ENCODE results near the gene CD302. TPM values are rescaled to one million over a fixed set of nuclear protein-coding genes. Genes with fewer than 3 reads are reported as not detected.
A peak's percentile ranks its signal among the peaks of the same experiment; 100 is the strongest.
"Not testable (repeated sequence)": the region's sequence is repeated elsewhere in the genome, so short reads cannot be mapped to it uniquely, and the experiment has no call there.

Gene CD302
- total RNA-seq, 1 donor from 2014 or later: 5.6 TPM

- DNase-seq (ENCODE audit: low read depth in 2 of 2): no peak
Observed at GRCh38 chr2:159755014-159755413, 43.0 kb downstream of the CD302 start.

GRCh38 chr2:159753797-159754196, 44.2 kb downstream of the CD302 start:
- DNase-seq (ENCODE audit: low read depth in 2 of 2): no peak

- DNase-seq (ENCODE audit: low read depth in 2 of 2): no peak
Observed at GRCh38 chr2:159750873-159751272, 47.1 kb downstream of the CD302 start.

GRCh38 chr2:159748089-159748488, 49.9 kb downstream of the CD302 start:
- no peak for DNase-seq (ENCODE audit: low read depth in 2 of 2)

GRCh38 chr2:159745237-159745636, 52.8 kb downstream of the CD302 start:
- DNase-seq (ENCODE audit: low read depth in 2 of 2): not testable (repeated sequence)

- peak; percentile 18 to 76 for DNase-seq (ENCODE audit: low read depth in 2 of 2)
Observed at GRCh38 chr2:159744363-159744762, 53.6 kb downstream of the CD302 start.

- no peak for DNase-seq (ENCODE audit: low read depth in 2 of 2)
Observed at GRCh38 chr2:159742846-159743245, 55.2 kb downstream of the CD302 start.

GRCh38 chr2:159738509-159739390, 59.3 kb downstream of the CD302 start:
- no peak for DNase-seq (ENCODE audit: low read depth in 2 of 2)

- DNase-seq (ENCODE audit: low read depth in 2 of 2): no peak
Observed at GRCh38 chr2:159737917-159738296, 60.1 kb downstream of the CD302 start.

GRCh38 chr2:159737292-159737916, 60.6 kb downstream of the CD302 start:
- DNase-seq (ENCODE audit: low read depth in 2 of 2): no peak

- no peak for DNase-seq (ENCODE audit: low read depth in 2 of 2)
Observed at GRCh38 chr2:159736048-159736447, 62.0 kb downstream of the CD302 start.

- no peak for DNase-seq (ENCODE audit: low read depth in 2 of 2)
Observed at GRCh38 chr2:159735648-159736047, 62.4 kb downstream of the CD302 start.

GRCh38 chr2:159728629-159729028, 69.4 kb downstream of the CD302 start:
- no peak for DNase-seq (ENCODE audit: low read depth in 2 of 2)

GRCh38 chr2:159725713-159726112, 72.3 kb downstream of the CD302 start:
- DNase-seq (ENCODE audit: low read depth in 2 of 2): no peak

GRCh38 chr2:159724795-159725572, 73.0 kb downstream of the CD302 start:
- DNase-seq (ENCODE audit: low read depth in 2 of 2): not testable (repeated sequence)

GRCh38 chr2:159722580-159722979, 75.4 kb downstream of the CD302 start:
- DNase-seq (ENCODE audit: low read depth in 2 of 2): no peak

- DNase-seq (ENCODE audit: low read depth in 2 of 2): no peak
Observed at GRCh38 chr2:159720676-159721075, 77.3 kb downstream of the CD302 start.

Other genes starting within 250 kb of the CD302 start
- 46.0 and 64.1 TPM in 2 replicates for gene BAZ2B, start 181.7 kb downstream of the CD302 start, total RNA-seq
- gene MARCHF7, start 85.7 kb downstream of the CD302 start, total RNA-seq: 63.8 and 92.3 TPM in 2 replicates
- gene LY75, start 106.5 kb upstream of the CD302 start, total RNA-seq: 7.6 and 12.7 TPM in 2 replicates